Neural progenitor cell (in vitro differentiated cells): ENCODE measurements around the gene MTHFD2L. TPM values are rescaled to one million over a fixed set of nuclear protein-coding genes. Genes with fewer than 3 reads are reported as not detected.

Source experiments
- DNase-seq: peaks from one replicate; pipeline ENCODE4 v3.0.0-alpha.2; 2016; ENCODE audit warnings: low spot score
- H2AFZ ChIP-seq: fragments of 200-600 bp; sonication (generic); replicated peaks from 2 replicates; pipeline ENCODE4 v1.6.1; 2016; ENCODE audit warnings: antibody characterized with exemption
- H3F3A ChIP-seq: fragments of 200-600 bp; sonication (generic); 2 replicates; pipeline ENCODE4 v1.6.1; 2016; ENCODE audit warnings: antibody characterized with exemption, low read depth
- H3K27ac ChIP-seq: fragments of 200-600 bp; sonication (generic); 2 replicates; pipeline ENCODE4 v1.5.1; 2016; ENCODE audit warnings: mild to moderate bottlenecking
- H3K27me3 ChIP-seq: fragments of 200-600 bp; sonication (generic); 2 replicates; pipeline ENCODE4 v1.6.1; 2016; ENCODE audit warnings: mild to moderate bottlenecking, moderate library complexity
- H3K36me3 ChIP-seq: fragments of 200-600 bp; sonication (generic); 2 replicates; pipeline ENCODE4 v1.5.1; 2016
- H3K4me1 ChIP-seq: fragments of 200-600 bp; sonication (generic); 2 replicates; pipeline ENCODE4 v1.6.1; 2016; ENCODE audit warnings: mixed run types
- H3K4me2 ChIP-seq: fragments of 200-600 bp; sonication (generic); 2 replicates; pipeline ENCODE4 v1.6.1; 2016
- H3K4me3 ChIP-seq: fragments of 200-600 bp; sonication (generic); 2 replicates; pipeline ENCODE4 v1.5.1; 2016
- H3K79me2 ChIP-seq: fragments of 200-600 bp; sonication (generic); 2 replicates; pipeline ENCODE4 v1.6.1; 2016; ENCODE audit warnings: low read depth
- H3K9ac ChIP-seq: fragments of 200-600 bp; sonication (generic); 2 replicates; pipeline ENCODE4 v1.6.1; 2016
- H3K9me3 ChIP-seq: fragments of 200-600 bp; sonication (generic); 2 replicates; pipeline ENCODE4 v1.5.1; 2016; ENCODE audit warnings: low read depth
- H4K20me1 ChIP-seq: fragments of 200-600 bp; sonication (generic); 2 replicates; pipeline ENCODE4 v1.6.1; 2016; ENCODE audit warnings: low read depth
- H3K27ac Mint-ChIP-seq: 3 replicates; pipeline ENCODE4 v1.8.0; 2021; ENCODE audit warnings: mixed read lengths
- H3K27me3 Mint-ChIP-seq: 2 replicates; pipeline ENCODE4 v1.8.0; 2022; ENCODE audit warnings: low read depth, mild to moderate bottlenecking, inconsistent platforms, moderate library complexity, mixed read lengths; ENCODE audit not compliant: insufficient read depth
- H3K36me3 Mint-ChIP-seq: 3 replicates; pipeline ENCODE4 v1.8.0; 2021; ENCODE audit warnings: mixed read lengths
- H3K4me1 Mint-ChIP-seq: 3 replicates; pipeline ENCODE4 v1.8.0; 2021; ENCODE audit warnings: mixed read lengths
- H3K4me3 Mint-ChIP-seq: 3 replicates; pipeline ENCODE4 v1.8.0; 2021; ENCODE audit warnings: mild to moderate bottlenecking, moderate library complexity, mixed read lengths
- H3K9me3 Mint-ChIP-seq: 3 replicates; pipeline ENCODE4 v1.8.0; 2020; ENCODE audit warnings: mixed read lengths
- CTCF ChIP-seq: fragments of 200-600 bp; sonication (generic); IDR thresholded peaks from 2 replicates; pipeline ENCODE4 v1.5.1; 2017; ENCODE audit warnings: antibody characterized with exemption, mild to moderate bottlenecking
- EZH2 ChIP-seq: fragments of 200-600 bp; sonication (generic); IDR thresholded peaks from 2 replicates; pipeline ENCODE4 v1.6.1; 2017; ENCODE audit warnings: antibody characterized with exemption, mild to moderate bottlenecking, moderate library complexity
- EZH2phosphoT487 ChIP-seq: fragments of 200-600 bp; sonication (generic); IDR thresholded peaks from 2 replicates; pipeline ENCODE4 v1.6.1; 2017; ENCODE audit warnings: antibody characterized with exemption
- total RNA-seq: library from RNA; depleted of rRNA; stranded (reverse); fragments of >200 nt; gene quantifications from 2 replicates; pipeline ENCODE4 v1.2.3, GENCODE V29; 2015; ENCODE audit warnings: low replicate concordance

The MTHFD2L gene
- total RNA-seq, 1 donor from 2014 or later: 22.1 TPM

GRCh38 chr4:74258963-74259362 lies 101.0 kb downstream of the MTHFD2L start:
- H3K9ac ChIP-seq: no peak overlapping the region
- no peaks in the 10 kb centered on the region for H3K4me1 ChIP-seq
- Mint-ChIP-seq H3K4me3 (no peak overlapping the region), H3K9me3 (peaks cover under 1% of the 10 kb centered on the region), H3K27ac (no peak overlapping the region), H3K27me3 (no peaks in the 10 kb centered on the region), H3K4me1 (no peaks in the 10 kb centered on the region), H3K36me3 (no peaks in the 10 kb centered on the region)
- H3K36me3 ChIP-seq: no peaks in the 10 kb centered on the region
- no peaks in the 10 kb centered on the region for H3F3A ChIP-seq
- H3K27me3 ChIP-seq: no peaks in the 10 kb centered on the region
- H3K4me3 ChIP-seq: no peak overlapping the region
- no peaks in the 10 kb centered on the region for H3K79me2 ChIP-seq
- no peaks in the 10 kb centered on the region for H4K20me1 ChIP-seq
- DNase-seq: no peak
- TF ChIP-seq EZH2: no peak
- no peak for TF ChIP-seq CTCF
- no peak for TF ChIP-seq EZH2phosphoT487
- H3K9me3 ChIP-seq: no peaks in the 10 kb centered on the region
- no peak overlapping the region for H3K27ac ChIP-seq
- no peak overlapping the region for H3K4me2 ChIP-seq
- H2AFZ ChIP-seq: no peak overlapping the region

- Histone ChIP-seq H3K79me2 (no peaks in the 10 kb centered on the region), H3K27me3 (no peaks in the 10 kb centered on the region), H3K9ac (no peak overlapping the region), H2AFZ (no peak overlapping the region), H3K36me3 (no peaks in the 10 kb centered on the region), H3K27ac (no peak overlapping the region), H3K9me3 (no peaks in the 10 kb centered on the region), H3K4me2 (no peak overlapping the region), H3F3A (no peaks in the 10 kb centered on the region), H3K4me3 (no peak overlapping the region), H3K4me1 (no peaks in the 10 kb centered on the region), H4K20me1 (no peaks in the 10 kb centered on the region)
- Mint-ChIP-seq H3K27me3 (no peaks in the 10 kb centered on the region), H3K4me1 (no peaks in the 10 kb centered on the region), H3K36me3 (no peaks in the 10 kb centered on the region), H3K9me3 (no peaks in the 10 kb centered on the region), H3K4me3 (no peak overlapping the region), H3K27ac (no peak overlapping the region)
- no peak for DNase-seq
- no peak for TF ChIP-seq EZH2
- TF ChIP-seq CTCF: no peak
- TF ChIP-seq EZH2phosphoT487: no peak
Observed at GRCh38 chr4:74260036-74260435, 102.1 kb downstream of the MTHFD2L start.

GRCh38 chr4:74262522-74262921 lies 104.6 kb downstream of the MTHFD2L start:
- Mint-ChIP-seq H3K9me3 (no peaks in the 10 kb centered on the region), H3K27ac (no peak overlapping the region), H3K36me3 (no peaks in the 10 kb centered on the region), H3K27me3 (no peaks in the 10 kb centered on the region), H3K4me3 (no peak overlapping the region), H3K4me1 (no peaks in the 10 kb centered on the region)
- Histone ChIP-seq H4K20me1 (no peaks in the 10 kb centered on the region), H3K9me3 (no peaks in the 10 kb centered on the region), H2AFZ (no peak overlapping the region), H3K27ac (no peak overlapping the region), H3K4me1 (no peaks in the 10 kb centered on the region), H3K9ac (no peak overlapping the region), H3K4me3 (no peak overlapping the region), H3F3A (no peaks in the 10 kb centered on the region), H3K79me2 (no peaks in the 10 kb centered on the region), H3K4me2 (no peak overlapping the region), H3K27me3 (no peaks in the 10 kb centered on the region), H3K36me3 (no peaks in the 10 kb centered on the region)
- TF ChIP-seq CTCF (no peak), EZH2phosphoT487 (no peak)
- no peak for DNase-seq

- Mint-ChIP-seq H3K27ac (no peak overlapping the region), H3K4me1 (no peaks in the 10 kb centered on the region)
- TF ChIP-seq EZH2: no peak
- no peak for TF ChIP-seq EZH2phosphoT487
- TF ChIP-seq CTCF: no peak
Observed at GRCh38 chr4:74263551-74263950, 105.6 kb downstream of the MTHFD2L start.

More at GRCh38 chr4:74263551-74263950, 105.6 kb downstream of the MTHFD2L start:
- Mint-ChIP-seq H3K4me3 (no peak overlapping the region), H3K9me3 (no peaks in the 10 kb centered on the region), H3K27me3 (no peaks in the 10 kb centered on the region), H3K36me3 (no peaks in the 10 kb centered on the region)
- H3K9ac ChIP-seq: no peak overlapping the region
- no peaks in the 10 kb centered on the region for H3F3A ChIP-seq
- H3K4me3 ChIP-seq: no peak overlapping the region
- H3K4me2 ChIP-seq: no peak overlapping the region
- H4K20me1 ChIP-seq: no peaks in the 10 kb centered on the region
- H3K4me1 ChIP-seq: no peaks in the 10 kb centered on the region
- no peak overlapping the region for H3K27ac ChIP-seq
- H2AFZ ChIP-seq: no peak overlapping the region
- no peaks in the 10 kb centered on the region for H3K9me3 ChIP-seq
- H3K79me2 ChIP-seq: no peaks in the 10 kb centered on the region
- H3K27me3 ChIP-seq: no peaks in the 10 kb centered on the region
- DNase-seq: no peak
- no peaks in the 10 kb centered on the region for H3K36me3 ChIP-seq
